Stimulated activated CD4-positive, alpha-beta T cell treated with anti-CD3 and anti-CD28 coated beads, Interleukin-15, amount 100 ng/mL, for 48 hours (primary cell): ENCODE data around the gene PXT1.

Source experiments
- DNase-seq, 2 donors: peaks; one replicate each; pipeline ENCODE4 v3.0.0-alpha.2; 2020; ENCODE audit warnings: low read depth in 2 of 2

The PXT1 gene

DNA sequence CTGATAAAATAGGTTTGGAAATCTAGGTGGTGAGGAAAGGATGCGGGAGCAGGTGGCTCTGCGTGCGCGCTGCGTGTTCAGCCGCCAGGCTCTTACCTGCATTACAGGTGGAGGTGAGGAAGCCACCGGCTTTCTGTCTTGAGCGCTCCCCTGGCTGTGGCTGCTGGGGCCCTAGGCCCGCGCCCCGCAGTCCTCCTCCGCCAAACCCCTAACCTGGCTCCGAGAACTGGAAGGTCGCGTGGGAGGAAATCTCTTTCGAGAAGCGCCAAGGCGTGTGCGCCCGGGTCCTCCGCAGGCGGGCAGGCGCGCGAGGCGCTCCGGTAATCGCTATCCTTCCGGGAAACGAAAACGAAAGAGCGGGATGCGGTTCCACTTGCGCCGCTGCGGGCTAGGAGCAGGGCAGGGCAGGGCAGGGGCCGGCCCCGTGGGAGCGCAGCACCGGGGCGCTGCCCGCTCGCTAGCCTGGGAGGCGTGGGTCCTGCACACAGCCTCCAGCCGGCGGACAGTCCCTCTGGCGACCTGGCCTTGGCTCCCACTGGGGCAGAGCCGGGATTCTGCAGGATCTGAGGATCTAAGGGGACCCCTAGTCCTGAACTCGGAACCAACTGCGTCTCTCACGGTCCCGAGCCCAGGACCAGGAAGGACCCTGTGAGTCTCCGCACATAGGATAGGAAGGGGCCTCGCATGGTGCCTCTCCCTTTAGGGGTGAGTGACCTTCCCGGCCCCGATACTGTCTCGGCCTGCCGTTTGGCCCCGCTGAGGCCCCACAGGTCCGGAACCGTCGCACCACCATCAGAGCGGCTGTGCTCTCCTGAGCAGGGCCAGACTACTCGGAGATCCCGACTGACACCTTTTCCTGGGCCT lies 55.0 kb downstream of the PXT1 start, which contains the start of gene ETV7:
Gene ETV7, minus strand, starts transcription at position 230 of the 864 bp plus-strand sequence. Its CDS starts 128 bp downstream, at position 102.
- DNase-seq, result no peak

DNA sequence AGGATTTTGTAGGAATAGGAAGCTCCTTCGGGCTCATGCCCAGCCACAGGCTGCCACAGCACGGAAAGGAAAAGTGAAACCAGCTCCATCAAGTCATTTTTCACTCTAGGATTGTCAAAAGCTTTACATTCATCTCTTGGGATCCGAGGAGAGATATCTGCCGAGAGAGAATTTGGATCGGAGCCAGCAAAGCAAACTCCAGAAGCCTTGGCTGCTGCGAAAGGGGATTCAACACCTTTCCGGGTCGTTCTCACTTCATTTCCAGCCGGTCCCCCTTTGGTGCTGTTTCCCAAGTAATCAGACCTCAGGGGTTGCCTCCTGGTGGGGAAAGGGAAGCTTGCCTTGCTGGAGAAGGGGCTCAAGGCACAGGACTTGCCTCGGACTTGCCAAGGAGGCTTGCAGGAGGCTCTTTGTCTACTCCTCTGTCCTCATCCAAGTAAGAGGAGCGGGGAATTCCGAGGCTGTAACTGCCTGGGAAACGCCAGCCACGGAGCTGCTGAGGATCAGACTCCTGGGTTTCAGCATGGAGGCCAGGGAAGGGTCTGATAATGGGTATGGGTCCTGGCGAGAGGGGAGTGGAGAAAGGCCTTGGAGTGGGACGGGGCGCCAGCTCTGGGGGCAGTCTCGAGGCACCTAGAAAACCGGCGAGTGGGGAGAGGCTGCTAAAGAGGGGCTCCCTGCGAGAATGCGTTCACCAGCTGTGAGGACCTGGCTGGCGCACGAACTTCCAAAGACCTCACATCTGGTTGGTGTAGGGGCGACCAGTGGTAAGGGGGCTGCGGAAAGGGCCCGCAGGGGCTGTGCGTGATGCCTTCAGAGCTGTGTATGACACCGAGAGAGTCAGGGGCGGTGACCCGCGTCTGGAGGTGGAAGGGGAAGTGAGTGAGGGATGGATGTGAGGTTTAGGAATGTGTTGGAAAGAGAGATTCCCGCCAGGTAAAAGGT lies 55.9 kb downstream of the PXT1 start:
- DNase-seq, result no peak

DNA sequence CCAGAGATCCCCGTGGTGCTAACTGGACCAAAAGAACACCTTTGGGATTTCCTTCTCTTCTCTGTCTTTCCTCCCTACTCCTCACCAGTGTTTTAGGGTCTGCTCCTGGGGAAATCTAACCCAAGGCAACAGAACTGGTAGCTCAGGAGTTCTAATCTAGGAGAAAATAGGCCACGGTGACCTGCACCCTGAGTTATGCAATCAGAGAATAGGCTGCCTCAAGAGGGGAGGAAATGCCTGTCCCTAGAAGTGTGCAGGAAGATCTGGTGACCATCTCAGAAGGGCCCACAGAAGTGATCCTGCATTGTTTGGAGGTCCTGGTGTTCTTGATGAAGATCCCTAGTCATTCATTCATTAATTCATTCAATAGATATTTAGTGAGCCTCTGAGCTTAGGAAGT lies 58.6 kb downstream of the PXT1 start:
- DNase-seq, result no peak

DNA sequence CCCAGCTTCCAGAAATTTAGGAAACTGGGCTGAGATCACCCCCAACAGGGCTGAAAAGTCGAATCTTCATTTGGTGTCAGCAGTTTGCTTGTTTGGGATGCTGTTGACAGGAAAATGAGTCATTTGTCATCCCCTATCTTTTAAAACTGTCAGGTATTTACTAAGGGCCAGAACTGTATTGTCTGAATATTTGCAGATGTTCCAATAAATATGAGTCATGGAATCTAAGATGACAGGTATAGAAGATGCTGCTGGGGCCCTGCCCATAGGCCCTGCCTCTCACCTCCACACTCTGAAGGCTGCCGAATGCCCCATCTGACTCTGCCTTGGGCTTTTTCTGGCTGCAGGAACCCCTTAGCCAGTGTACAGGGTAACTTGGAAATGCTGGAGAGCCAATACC lies 59.0 kb downstream of the PXT1 start:
- no peak for DNase-seq

DNA sequence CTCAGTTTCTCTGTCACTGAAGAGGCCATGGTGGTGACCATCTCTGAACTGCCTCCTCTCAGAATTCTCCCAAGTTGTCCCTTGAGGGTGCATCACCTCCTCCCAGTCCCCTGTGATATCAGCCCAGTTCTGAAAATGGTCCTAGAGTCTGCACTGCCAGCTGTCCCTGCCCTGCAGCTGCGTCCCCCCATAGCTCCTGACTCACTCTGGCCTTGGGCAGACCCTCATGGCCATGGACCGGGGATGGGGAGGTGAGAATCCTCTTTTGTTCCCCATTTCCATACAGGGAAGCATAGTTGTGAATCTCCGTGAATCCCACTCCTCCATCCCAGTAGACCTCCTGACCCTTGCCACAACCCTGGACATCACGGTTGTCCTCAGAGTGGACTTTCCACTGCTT lies 59.7 kb downstream of the PXT1 start:
- no peak for DNase-seq

DNA sequence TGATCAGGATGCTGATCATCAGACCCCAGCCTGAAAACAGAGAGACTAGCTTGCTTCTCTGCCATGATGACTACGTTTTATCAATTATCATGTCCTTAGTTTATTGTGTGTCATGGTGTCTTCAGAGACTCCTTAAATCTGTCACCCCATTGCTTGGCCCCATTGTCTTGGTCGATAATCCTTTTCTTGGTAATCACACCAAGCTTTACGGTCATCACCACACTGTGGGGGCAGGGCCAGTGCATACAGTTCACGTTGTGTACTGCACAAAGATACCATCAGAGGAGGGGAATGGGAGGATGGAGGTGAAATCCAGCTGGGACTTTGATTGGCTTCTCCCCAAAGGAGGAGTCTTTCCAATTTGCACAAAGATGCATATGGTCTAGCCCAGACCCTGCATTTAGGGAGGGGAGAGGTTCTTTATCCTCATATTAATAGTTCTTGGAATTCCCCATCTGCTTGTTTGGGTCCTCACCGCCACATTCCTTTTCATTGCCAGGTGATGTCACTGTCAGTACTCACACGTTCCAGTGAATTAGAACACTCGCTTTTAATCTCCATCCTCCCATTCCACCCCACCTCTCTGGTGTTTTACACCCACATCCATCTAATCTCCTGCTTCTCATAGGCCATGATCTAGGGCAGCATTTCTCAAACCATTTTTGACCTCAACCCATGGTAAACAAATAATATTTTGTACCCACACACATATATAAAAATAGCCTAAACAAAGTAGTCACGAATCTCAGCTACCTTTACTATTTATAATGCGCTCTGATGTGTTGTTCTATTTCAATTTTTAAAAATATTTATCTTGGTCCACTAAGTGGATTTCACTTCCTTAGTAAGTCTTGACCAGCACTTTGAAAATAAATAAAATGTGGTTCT lies 60.9 kb downstream of the PXT1 start:
- DNase-seq, result no peak

DNA sequence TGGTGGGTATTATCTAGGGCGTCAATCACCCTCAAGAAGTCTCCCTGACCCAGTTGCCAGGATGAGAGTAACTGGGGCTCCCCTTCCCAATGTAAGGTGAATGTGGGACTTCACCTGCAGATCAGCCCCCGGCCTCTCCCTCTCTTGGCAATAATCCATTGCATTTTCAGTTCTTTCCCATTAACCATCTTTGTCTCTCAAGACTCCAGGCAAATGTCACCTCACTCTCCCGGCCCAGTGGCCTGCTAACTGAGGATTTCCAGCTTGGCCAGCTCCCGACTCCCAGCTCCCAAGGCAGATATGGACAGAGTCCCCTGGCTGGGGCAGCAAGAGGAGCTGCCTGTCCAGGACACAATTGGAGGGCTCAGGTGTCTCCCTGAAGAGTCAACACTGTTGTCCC lies 62.5 kb downstream of the PXT1 start:
- no peak for DNase-seq

DNA sequence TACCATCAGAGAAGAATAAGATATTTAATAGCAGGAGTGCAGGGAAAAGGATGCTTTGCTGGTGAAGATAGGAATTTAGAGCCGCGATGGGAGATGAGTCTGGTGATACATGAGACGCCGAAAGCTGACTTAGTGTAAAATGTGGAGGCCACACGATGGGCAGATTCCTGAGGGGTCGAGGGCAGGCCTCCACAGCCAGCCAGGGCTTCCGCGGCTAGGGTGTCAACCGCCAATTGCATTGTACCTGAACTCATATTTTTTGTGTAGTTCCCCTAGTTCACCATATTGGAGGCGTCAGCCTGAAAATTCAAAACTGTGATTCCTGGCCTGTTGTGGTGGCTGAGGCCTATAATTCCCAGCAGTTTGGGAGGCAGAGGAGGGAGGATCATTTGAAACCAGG lies 63.7 kb downstream of the PXT1 start:
- DNase-seq, result no peak

DNA sequence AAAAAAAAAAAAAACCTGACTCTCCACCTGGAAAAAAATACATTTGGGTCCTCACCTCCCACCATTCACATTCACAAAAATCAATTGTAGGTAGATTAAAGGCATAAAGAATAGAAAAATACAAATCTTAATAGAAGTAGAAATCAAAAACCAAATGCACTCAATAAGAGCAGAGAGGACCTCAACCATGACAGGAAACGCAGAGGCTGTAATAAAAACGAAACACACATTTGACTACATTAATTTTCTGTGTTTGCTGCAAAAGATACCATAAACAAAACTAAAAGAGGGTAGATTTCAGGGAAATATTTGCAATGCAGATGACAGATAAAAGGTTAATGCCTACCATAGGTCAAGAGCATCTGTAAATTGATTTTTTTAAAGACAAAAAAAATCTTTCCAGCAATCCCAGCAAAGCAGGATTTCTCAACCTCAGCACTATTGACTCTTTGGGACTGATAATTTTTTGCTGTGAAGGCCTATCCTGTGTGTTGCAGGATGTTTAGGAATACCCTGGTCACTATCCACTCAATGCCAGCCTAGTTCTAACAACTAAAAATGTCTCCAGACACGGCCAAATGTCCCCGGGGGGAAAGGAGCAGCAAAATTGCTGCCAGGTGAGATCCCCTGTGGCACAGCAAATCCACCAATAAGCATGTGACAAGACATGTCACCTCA lies 64.3 kb downstream of the PXT1 start:
- DNase-seq, result no peak

DNA sequence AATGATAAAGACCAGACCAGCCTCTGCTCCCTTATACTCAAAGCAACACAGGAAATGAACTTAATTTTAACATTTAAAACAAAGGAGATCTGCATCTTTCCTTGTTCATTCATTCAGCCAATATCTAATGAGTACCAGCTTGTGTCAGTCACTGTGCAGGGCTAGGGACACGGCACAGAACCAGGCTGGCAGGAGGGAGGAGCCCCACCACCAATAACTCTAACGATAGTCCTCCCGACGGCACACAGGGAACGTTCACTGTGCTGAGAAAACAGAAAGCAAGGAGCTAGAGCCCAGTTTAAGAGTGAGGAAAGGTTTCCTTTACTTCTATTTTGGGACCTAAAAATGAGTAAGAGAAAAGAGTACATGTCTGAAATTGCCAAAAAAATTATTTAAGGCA lies 65.1 kb downstream of the PXT1 start:
- no peak for DNase-seq

DNA sequence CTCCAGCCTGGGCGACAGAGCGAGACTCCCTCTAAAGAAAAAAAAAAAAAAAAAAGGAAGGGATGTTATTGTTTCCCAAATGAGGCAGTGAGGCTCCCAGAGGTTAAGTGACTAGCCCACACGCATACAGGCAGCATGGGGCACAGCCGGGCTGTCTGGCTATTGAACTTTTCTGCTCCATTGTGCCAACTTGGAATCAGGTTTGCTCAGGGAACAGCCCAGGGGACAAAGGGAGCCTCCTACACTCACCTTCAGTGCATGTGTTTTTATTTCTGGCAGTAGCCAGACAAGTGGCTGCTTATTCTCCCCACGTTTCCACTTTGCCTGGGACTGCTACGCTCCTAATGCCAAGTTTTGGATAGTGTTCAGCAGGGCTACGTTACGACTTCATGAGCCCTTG lies 65.9 kb downstream of the PXT1 start:
- DNase-seq, result no peak

DNA sequence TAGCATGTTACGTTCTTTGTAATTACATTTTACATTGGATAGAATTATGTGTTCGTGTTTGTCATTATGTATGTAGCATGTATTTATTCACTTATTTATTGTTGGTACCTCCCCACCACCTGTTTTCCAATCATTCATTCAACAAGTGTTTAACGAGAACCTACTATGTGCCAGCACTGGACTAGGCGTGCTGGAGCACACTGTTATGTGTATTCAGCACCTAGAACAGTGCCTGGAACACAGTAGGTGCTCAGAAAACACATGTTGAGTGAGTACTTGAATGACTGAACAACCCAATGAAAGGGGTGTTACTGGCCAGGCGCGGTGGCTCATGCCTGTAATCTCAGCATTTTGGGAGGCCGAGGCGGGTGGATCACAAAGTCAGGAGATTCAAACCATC lies 66.5 kb downstream of the PXT1 start:
- DNase-seq, result no peak

DNA sequence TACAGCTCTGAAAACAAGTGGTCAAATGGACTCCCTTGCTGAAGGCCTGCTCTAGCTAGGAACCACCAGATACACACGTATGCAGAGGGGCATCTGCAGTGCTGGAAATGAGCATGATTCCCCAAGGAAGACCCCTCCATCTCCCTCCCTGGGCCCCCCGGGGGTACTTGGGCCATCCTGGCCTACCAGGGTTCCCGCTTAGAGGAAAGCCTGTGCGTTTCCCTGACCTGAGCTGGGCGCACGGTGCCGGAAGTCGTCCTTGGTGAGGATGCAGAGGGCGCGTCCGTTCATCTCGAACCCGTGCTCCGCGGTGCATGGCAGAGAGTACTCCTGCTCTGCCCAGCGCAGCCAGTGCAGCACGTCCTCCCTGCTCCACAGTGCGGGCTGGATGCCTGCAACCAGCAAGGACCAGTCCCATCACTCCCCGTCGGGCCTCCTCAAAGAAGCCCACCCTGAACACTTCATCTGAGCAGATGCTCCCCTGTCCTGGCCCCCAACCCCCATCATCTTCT lies 67.0 kb downstream of the PXT1 start:
- no peak for DNase-seq

DNA sequence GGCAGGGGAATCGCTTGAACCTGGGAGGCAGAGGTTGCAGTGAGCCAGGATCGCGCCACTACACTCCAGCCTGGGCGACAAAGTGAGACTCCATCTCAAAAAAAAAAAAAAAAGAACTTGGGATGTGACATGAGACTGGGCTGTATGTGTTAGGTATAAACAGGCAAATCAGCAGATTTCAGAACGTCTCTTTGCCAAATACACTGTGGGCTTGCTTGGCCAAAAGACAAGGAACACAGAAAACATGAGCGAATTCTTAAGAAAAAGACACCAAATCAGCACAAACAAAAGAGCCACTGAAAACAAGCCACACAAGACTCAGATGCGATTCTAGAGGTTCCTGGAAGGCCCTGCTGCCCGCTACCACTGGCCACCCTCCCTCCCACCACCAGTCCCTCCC lies 67.7 kb downstream of the PXT1 start:
- DNase-seq, result no peak

DNA sequence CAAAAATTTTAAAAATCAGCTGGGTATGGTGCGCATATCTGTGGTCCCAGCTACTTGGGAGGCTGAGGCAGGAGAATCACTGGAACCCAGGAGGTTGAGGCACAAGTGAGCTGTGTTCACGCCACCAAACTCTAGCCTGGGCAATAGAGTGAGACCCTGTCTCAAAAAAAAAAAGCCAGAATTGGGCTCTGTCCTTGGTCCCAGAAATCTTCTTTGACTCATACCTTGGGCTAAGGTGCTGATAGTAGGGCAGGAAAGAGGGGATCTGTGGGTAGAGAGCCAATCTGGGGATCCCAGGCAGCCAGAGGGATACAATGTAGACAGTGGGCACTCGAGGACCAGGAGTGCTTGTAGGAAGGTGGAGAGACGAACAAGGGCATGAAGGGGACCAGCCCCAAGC lies 68.5 kb downstream of the PXT1 start:
- DNase-seq, result no peak

DNA sequence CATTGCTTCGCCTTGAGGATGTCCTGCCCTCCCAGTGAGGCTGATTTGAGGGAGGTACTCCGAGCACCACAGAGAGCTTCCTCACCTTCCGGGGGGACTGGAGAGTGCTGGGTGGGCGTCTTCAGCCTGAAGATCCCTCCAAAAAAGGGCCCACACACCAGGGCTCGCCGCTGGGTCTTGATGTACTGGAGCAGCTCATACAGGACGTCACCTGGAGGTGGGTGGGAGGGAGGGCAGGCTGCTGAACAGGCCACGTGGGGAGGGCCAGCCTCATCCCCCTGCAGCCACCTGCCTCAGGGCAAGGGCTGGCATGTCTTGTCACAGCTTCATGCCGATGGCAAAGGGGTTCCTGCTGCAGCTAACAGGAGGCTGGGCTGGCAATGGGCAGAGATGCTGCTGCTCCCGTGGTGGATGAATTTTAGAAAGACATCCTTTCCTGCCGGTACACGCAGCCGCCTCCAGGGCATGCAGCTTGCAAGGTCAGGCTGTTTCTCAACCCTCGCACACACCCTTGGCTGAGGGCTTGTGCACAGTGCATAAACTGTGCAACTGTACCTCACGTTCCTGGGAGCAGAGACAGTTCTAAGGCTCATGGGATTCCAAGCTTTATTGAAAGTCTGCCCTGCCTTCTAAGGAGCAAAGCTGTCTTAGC lies 69.2 kb downstream of the PXT1 start:
- no peak for DNase-seq

DNA sequence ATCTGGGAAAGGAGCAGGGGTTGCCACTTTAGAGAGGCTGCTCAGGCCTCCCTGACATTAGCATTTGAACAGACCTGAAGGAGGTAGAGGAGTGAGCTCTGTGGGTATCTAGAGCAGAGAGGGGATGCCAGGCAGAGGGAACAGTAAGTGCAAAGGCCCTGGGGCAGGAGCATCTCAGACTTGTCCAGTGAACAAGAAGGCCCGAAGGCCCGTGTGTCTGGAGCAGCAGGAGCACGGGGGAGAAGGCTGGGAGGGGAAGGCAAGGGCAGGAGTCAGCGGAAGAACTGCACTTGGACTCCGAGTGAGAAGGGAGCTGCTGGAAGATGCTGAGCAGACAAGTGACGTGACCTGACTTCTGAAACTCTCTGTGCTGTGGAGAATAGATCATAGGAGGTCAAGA lies 70.6 kb downstream of the PXT1 start:
- DNase-seq, result no peak

DNA sequence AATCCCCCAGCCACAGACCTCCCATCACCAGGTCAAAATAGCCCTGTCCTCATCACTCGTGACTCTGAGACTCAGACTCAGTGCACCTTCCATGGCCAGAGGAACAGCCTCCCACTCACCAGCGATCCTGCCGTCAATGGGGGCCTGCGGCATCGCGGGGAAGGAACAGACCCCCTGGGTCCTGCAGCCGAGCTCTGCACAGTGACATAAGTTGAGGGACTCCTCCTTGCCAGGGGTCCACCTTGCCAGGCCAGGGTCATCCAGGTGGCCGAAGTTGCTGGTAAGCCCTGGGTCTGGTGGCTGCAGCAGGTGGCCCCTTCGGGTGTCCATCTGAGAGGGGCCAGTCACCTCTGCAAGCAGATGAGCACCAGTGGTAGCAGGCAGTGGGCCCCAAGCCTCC lies 71.4 kb downstream of the PXT1 start:
- no peak for DNase-seq

DNA sequence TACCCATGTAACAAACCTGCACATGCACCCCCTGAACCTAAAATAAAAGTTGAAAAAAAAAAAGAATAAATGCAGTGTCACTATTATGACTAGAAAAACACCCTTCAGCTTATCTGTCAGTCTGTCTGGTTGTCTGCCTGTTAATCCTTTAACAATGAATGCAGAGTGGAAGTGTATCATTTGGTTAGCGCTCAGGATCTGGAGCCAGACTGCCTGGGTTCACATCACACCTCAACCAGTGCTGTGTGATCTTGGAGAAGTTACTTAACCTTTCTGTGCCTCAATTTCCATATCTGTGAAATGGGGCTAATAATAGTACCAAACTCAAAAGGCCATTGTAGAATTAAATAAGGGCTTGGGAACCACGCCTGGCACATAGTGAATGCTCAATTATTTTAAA lies 72.0 kb downstream of the PXT1 start:
- no peak for DNase-seq
